Anterior cingulate cortex (tissue), 58 donors: Measurements from ENCODE around the gene USP20.

Experiments used
- DNase-seq, 58 donors: peaks; one replicate each; lab custom pipeline; 2025; lab: John Stamatoyannopoulos, UW

USP20 gene

DNA sequence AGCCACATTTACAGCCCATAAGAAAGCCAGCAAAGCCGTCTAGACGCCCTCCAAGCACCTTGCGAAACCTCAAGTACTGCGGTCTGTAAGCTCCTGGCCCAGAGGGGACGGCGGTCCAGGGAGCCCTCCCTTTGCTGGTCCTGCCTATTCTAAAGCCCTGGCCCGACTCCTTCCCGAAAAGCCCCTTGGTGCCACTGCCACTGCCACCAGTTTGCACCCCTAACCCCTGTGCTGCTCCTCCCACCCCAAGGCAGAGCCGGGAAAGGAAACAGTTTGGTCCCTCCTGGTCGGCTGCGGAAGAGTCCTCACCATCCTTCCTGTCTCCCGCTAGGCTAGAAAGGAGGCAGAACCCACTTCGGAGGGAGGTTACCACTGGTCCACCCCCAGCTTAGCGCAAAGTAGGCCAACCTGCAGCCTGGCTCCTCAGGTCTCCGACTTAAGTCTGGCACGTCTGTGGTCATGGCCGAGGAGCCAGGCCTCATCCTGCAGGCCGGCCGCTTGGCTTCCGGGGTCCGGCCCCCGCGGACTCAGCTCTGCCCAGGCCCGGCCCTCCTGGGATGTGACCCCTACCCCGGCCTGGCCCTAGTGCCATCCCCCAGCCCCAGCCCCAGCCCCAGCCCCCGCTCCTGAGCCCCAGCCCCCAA lies 12.2 kb upstream of the USP20 start:
- DNase-seq = peak in 3 of 58 donors; percentile 9 to 14 (median 13)

DNA sequence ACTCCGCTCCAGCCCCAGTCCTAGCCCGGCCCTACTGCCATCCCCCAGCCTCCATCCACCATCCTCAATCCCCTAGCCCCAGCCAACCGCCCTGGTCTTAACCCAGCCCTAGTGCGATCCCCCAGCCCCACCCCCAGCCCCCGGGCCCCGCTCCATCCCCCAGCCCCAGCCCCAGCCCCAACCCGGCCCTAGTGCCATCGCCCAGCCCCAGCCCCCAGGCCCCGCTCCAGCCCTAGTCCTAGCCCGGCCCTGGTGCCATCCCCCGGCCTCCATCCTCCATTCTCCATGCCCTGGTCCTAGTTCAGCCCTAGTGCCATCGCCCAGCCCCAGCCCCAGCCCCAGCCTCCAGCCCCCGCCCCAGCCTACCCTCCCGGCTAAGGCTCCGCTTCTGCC lies 11.7 kb upstream of the USP20 start:
- peak in 1 of 58 donors; percentile 45 for DNase-seq

DNA sequence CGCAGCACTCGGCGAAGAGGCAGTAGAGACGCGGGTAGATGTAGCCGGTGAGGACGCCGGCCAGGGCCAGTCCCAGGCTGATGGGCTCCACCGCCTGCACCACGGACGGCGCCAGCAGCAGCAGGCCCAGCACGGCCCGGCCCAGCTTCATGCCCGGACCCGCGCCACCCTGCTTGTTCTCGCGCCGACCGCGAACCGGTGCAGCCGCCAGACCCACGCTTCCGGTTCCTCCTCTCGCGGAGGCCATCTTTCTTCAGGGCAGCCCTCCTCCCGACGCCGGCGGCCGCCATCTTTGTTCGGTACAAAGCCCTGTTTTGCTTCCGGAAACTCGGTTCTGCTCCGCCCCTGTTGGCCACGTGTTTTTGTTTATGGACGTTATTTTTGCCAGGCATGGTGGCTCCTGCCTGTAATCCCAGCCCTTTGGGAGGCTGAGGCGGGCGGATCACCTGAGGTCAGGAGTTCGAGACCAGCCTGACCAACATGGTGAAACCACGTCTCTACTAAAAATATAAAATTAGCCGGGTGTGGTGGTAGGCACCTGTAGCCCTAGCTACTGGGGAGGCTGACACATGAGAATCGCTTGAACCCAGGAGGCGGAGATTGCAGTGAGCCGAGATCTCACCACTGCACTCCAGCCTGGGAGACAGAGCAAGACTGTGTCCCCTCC lies 11.2 kb upstream of the USP20 start, which contains the start of gene TOR1A:
Gene TOR1A (minus strand): TSS at position 202 of the 667 bp plus-strand sequence. CDS start 51 bp downstream, at position 151.
- peak; percentile 24 to 96 (median 89) for DNase-seq

GRCh38 chr9:129826344-129826743 lies 8.9 kb upstream of the USP20 start:
- no peak for DNase-seq

- no peak for DNase-seq
Measured at GRCh38 chr9:129826759-129827158, 8.5 kb upstream of the USP20 start.

- DNase-seq = no peak
Measured at GRCh38 chr9:129828051-129828450, 7.2 kb upstream of the USP20 start.

DNA sequence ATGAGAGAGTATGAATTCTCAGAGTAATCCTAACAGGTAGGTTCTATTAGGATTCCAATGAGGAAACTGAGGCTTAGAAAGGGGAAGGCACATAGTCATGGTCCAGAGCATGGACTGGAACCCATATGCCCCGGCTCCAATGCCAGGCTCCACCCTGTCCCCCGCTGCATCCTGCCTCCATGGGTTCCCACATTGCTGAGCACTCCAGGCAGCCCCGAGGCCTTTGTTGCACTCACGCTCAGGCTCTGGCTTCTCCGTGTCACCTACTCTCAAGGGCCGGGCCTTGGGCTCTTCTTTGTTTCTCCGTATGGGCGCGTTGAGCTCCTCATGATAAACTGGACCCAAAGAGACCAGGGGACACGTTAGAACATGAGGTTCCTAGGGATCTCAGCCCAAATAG lies 6.3 kb upstream of the USP20 start:
- no peak for DNase-seq

DNA sequence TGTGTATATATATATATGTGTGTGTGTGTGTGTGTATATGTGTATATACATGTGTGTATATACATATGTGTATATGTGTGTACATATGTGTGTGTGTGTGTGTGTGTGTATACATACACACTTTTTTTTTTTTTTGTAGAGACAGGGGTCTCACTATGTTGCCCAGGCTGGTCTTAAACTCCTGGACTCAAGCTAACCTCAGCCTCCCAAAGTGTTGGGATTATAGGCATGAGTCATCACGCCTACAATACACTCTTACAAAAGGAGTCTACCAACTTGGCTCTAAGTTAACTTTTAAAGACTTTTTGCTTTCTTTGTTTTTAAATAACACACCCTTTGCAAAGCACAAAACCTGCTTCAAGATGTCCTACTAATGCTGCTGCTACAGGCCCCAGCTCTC lies 2.3 kb upstream of the USP20 start:
- DNase-seq = no peak

GRCh38 chr9:129834489-129835127 lies 650 bp upstream of the USP20 start:
- peak in 6 of 58 donors; percentile 13 to 62 (median 42) for DNase-seq

DNA sequence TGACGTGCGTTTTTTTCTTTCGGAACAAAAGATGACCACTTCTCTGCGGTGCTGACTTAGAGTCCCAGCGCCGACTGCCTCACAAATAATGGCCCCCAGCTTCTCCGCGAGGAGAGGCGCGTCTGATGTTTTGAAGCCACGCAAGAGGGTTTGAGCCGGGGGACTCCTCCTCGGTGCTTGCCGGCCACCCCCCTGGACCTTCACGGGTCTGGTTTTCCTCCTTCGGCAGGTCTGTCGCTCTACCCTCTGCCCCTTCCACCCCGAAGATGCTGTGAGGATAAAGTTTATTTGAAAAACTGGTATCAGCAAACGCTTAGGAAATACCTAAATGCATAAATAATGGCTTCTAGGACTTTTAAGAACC lies 584 bp downstream of the USP20 start:
- DNase-seq = peak in 1 of 58 donors; percentile 29

DNA sequence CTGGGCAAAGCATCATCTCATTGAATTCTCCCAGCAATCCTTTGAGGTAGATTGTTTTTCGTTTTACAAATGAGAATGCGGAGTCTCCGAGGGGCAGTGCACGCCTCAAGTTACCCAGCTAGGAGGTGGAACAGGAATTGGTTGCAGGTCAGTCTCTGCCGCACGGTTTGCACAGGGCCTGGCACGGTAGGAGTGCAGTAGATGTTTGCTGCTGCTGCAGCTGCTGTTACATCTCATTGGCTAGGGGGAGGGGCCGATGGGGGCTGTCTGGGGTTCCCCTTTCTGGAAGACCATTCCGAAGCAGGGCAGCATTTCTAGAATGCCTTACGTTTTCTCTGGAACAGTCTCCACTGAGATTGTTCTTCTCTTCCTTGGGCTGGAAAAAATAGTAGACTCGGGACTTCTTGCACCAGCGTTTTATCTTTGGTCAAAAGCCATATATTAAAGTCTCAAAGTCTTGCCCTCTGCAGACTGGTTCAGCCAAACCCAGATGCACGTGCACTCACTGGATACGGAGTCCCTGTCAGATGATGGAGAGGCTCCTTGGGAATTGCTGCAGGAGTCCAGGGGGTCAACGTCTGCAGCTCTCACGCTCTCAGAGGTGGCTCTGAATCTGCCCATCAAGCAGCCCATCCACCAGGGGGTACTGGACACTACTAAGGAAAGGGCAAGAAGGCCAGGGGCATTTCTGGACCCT lies 1.2 kb downstream of the USP20 start:
- DNase-seq = peak in 1 of 58 donors; percentile 5

DNA sequence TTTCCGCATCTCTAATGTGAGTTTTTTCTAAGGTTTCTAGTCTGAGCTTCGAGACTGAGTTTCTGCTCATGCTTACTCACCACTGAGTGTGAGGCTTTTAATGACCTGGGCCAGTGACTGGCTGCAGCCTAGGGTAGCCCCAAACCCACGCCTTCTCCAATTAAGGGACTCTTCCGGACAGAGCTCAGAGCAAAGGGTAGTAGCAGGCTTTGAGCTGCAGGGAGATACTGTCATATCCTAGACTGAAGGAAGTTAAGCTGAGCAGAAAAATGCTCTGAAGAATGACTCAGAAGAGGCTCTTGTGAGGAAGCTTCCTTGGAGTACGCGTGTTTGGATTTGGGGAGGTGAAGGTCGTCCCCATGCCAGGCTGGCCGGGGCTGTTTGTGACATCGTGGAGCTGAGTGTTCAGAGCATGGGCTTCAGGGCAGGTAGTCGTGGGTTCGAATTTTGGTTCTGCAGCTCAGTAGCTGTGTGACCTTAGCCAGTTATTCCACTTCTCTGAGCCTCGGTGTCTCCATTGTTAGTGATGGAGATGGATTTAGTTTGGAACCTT lies 3.5 kb downstream of the USP20 start:
- no peak for DNase-seq

- DNase-seq = no peak
Measured at GRCh38 chr9:129839324-129840023, 4.2 kb downstream of the USP20 start.

- DNase-seq = no peak
Measured at GRCh38 chr9:129840034-129840433, 4.8 kb downstream of the USP20 start.

- no peak for DNase-seq
Measured at GRCh38 chr9:129841071-129841470, 5.8 kb downstream of the USP20 start.

DNA sequence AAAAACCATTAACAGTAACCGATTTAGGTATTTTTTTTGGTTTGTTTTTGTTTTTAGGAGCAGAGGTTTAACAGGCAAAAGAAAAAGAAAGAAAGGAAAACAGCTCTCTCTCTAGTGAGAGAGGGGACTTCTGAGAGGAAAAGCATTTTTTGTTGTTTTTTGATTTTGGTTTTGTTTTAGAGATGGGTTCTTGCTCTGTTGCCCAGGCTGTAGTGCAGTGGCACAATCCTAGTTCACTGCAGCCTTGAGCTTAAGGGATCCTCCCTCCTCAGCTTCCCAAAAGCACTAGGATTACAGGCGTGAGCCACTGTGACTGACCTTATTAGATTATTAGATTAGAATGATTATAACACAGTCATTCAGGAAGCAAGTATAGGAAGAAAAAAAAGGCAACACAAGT lies 10.1 kb downstream of the USP20 start:
- DNase-seq = no peak

DNA sequence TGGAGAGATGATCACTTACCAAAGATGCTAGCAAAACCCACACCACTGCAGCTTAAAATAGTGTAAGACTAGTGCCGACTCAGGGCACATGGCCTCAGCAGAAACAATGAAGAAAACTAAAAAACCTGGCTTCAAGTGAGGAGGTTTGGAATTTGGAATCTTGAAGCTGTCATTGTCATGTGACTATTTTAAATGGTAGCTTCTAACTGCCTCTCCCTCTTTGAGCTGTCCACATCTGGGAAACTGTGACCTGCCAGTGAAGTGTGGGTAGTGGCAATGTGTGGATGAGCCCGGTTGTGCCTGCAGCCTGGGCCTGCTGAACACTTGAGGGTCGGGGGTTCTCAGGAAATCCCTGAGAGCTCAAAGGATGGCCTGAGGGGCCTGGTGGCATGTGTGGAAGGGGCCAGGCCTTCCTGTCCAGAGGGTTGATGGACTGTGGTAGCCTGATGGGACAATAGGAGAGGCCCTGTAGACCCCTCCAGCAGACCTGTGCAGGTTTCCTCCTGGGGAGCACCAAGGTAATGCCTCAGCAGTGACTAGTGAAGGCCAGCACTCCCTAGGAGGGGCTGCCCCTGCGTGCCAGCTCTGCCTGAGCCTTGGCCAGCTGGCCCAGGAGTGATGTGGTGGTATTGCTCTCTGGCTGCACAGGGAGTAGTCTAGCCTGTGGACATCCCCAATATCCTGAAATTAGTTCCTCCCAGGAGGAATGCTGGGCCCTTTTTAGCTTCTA lies 13.6 kb downstream of the USP20 start:
- no peak for DNase-seq

GRCh38 chr9:129849901-129850300 lies 14.6 kb downstream of the USP20 start:
- DNase-seq = no peak

DNA sequence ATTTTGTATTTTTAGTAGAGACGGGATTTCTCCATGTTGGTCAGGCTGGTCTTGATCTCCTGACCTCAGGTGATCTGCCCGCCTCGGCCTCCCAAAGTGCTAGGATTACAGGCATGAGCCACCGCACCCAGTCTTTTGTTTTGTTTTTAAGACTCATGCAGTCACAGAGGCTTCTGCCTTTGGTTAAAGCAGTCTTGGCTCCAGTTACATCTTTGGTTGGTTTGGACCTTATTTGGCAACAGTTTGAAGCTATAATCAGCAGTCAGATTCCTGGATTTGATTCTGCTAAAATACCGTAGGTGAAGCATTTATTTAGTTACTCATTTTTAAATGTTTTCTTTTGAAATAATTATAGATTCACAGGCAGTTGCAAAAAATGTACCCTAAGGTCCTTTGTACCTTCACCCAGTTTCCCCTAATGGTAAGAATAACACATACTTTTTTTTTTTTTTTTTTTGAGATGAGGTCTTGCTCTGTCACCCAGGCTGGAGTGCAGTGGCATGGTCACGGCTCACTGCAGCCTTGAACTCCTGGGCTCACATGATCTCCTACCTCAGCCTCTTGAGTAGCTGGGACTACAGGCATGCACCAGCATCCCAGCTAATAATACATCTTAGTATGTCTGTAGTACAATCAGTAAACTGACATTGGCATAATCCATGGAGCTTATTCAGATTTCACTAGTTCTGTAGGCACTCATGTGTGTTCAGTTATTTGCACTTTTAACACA lies 15.7 kb downstream of the USP20 start:
- DNase-seq = no peak
